ENCODE data around the gene RNU6-1. TPM values are rescaled to one million over a fixed set of nuclear protein-coding genes. Genes with fewer than 3 reads are reported as not detected.

RNU6-1 gene
- total and polyA plus RNA-seq, 7 donors = not detected

DNA sequence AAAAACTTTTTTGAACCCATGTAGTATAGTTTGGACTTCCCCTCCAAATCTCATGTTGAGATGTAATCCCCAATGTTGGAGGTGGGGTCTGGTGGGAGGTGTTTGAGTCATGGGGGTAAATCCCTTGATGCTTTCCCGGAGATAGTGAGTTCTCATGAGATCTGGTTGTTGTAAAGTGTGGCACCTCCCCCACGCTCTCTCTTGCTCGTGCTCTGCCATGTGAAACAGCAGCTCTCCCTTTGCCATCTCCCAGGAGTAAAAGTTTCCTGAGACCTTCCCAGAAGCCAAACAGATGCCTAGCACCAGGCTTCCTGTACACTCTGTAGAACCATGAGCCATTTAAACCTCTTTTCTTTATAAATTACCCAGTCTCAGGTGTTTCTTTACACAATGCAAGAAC, 16.0 kb upstream of the RNU6-1 start:
- TF ChIP-seq EP300 (IDR thresholded peaks at IDR 0.05) = no peak
- no peak for TF ChIP-seq POLR2AphosphoS5 (IDR thresholded peaks at IDR 0.05)
- 70 to 84% methylated on average over 3 of the region's 3 CpGs for WGBS, 2 donors
- intact Hi-C loops (cut with DNase I) = no loop called here

DNA sequence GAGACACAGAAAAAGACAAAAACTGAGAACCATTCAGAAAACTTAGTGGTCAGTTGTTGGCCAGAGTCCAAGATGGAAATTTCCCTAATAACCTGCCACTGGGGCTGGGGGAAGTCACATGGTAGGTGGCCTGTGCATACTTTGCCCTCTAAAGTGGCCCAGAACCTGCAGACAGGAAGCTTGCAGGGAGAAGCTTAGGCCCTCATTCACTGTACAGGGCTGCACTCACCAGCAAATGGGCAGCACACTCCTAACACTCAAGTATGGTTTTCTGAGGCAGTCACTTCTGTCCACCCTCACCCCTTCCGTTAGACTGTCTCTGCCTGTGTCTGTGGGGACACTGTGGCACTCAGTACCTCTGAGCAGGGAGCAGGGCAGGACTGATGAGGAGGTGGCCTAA, 14.5 kb upstream of the RNU6-1 start:
- 94 to 95% methylated on average over 1 of the region's 1 CpG for WGBS, 2 donors
- intact Hi-C loops (cut with DNase I) = no loop called here
- no peaks in the 10 kb centered on the region for H3K36me3 ChIP-seq
- no peak overlapping the region for H3K27ac ChIP-seq
- H3K4me1 ChIP-seq = peaks cover 0 to 31% (median 7%) of the 10 kb centered on the region in 4 donors
- H3K27me3 ChIP-seq = no peaks in the 10 kb centered on the region
- peaks cover 0 to 4% (median 0%) of the 10 kb centered on the region in 4 donors for H3K9me3 ChIP-seq
- TF ChIP-seq, protein P1, sequence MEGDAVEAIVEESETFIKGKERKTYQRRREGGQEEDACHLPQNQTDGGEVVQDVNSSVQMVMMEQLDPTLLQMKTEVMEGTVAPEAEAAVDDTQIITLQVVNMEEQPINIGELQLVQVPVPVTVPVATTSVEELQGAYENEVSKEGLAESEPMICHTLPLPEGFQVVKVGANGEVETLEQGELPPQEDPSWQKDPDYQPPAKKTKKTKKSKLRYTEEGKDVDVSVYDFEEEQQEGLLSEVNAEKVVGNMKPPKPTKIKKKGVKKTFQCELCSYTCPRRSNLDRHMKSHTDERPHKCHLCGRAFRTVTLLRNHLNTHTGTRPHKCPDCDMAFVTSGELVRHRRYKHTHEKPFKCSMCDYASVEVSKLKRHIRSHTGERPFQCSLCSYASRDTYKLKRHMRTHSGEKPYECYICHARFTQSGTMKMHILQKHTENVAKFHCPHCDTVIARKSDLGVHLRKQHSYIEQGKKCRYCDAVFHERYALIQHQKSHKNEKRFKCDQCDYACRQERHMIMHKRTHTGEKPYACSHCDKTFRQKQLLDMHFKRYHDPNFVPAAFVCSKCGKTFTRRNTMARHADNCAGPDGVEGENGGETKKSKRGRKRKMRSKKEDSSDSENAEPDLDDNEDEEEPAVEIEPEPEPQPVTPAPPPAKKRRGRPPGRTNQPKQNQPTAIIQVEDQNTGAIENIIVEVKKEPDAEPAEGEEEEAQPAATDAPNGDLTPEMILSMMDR (IDR thresholded peaks at IDR 0.05) = no peak
- no peak for TF ChIP-seq POLR2AphosphoS5 (IDR thresholded peaks at IDR 0.05)
- TF ChIP-seq POLR2A (IDR thresholded peaks at IDR 0.05) = no peak
- TF ChIP-seq EP300 (IDR thresholded peaks at IDR 0.05) = no peak
- H3K4me3 ChIP-seq = no peak overlapping the region
- no peak for DNase-seq

More for the DNA sequence above, 16.0 kb upstream of the RNU6-1 start:
- no peak overlapping the region for H3K4me3 ChIP-seq
- no peaks in the 10 kb centered on the region for H3K27me3 ChIP-seq
- no peaks in the 10 kb centered on the region for H3K36me3 ChIP-seq
- no peaks in the 10 kb centered on the region for H3K9me3 ChIP-seq
- peaks cover 0 to 26% (median 4%) of the 10 kb centered on the region in 4 donors for H3K4me1 ChIP-seq
- no peak for DNase-seq
- peak overlapping the region in 1 of 4 donors; percentile 38 for H3K27ac ChIP-seq

DNA sequence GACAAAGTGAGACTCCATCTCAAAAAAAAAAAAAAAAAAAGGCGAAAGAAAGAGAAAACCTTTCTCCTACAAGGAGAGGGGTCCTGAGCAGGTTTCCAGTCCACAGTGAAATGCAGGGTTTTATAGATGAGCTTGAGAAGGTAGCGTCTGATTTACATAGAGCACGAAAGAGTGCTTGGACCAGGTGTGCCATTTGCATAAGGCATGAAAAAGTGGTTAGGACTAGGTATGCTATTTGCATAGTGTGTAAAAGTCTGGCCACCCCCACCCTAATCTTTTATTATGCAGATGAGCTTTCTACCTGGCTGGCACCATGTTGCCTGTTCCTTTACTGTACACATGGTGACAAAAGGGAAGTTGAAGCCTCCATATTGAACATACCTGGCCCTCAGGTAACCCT, 13.6 kb upstream of the RNU6-1 start:
- Histone ChIP-seq H3K4me1 (peaks cover 0 to 31% (median 7%) of the 10 kb centered on the region in 4 donors), H3K27me3 (no peaks in the 10 kb centered on the region), H3K27ac (no peak overlapping the region), H3K4me3 (no peak overlapping the region), H3K36me3 (no peaks in the 10 kb centered on the region), H3K9me3 (peaks cover 0 to 6% (median 0%) of the 10 kb centered on the region in 4 donors)
- intact Hi-C loops (cut with DNase I) = no loop called here
- no peak for DNase-seq
- WGBS, 2 donors = 84 to 89% methylated on average over 3 of the region's 3 CpGs
- TF ChIP-seq EP300 (IDR thresholded peaks at IDR 0.05) (no peak), POLR2AphosphoS5 (IDR thresholded peaks at IDR 0.05) (no peak), POLR2A (IDR thresholded peaks at IDR 0.05) (no peak)
- TF ChIP-seq, protein P1 (IDR thresholded peaks at IDR 0.05) = no peak

DNA sequence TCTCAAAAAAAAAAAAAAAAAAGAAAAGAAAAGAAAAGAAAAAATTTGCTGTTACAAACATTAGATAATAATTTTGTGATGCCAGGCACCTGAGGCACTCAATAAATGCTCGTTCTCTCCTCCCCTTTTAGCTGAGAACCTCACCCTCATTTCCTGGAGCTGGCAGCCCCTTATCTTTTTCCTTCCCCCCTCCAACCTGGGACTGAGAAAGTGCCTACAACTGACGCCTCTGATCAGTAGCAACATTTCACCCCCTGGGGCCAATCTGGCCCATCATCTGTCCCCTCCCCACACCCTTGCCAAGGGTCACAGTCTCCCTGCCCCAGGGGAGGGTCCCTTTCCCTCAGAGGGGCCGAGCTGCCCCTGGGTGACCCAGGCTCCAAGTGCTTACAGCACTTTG, 12.6 kb upstream of the RNU6-1 start:
- H3K4me1 ChIP-seq = peaks cover 0 to 34% (median 9%) of the 10 kb centered on the region in 4 donors
- H3K9me3 ChIP-seq = peaks cover 0 to 6% (median 0%) of the 10 kb centered on the region in 4 donors
- no peak overlapping the region for H3K4me3 ChIP-seq
- 81 to 82% methylated on average over 3 of the region's 3 CpGs for WGBS, 2 donors
- H3K27ac ChIP-seq = no peak overlapping the region
- H3K27me3 ChIP-seq = no peaks in the 10 kb centered on the region
- TF ChIP-seq POLR2AphosphoS5 (IDR thresholded peaks at IDR 0.05) (no peak), EP300 (IDR thresholded peaks at IDR 0.05) (no peak), POLR2A (IDR thresholded peaks at IDR 0.05) (no peak)
- TF ChIP-seq, protein P1 (IDR thresholded peaks at IDR 0.05) = no peak
- H3K36me3 ChIP-seq = no peaks in the 10 kb centered on the region
- no peak for DNase-seq
- intact Hi-C loops (cut with DNase I) = no loop called here

DNA sequence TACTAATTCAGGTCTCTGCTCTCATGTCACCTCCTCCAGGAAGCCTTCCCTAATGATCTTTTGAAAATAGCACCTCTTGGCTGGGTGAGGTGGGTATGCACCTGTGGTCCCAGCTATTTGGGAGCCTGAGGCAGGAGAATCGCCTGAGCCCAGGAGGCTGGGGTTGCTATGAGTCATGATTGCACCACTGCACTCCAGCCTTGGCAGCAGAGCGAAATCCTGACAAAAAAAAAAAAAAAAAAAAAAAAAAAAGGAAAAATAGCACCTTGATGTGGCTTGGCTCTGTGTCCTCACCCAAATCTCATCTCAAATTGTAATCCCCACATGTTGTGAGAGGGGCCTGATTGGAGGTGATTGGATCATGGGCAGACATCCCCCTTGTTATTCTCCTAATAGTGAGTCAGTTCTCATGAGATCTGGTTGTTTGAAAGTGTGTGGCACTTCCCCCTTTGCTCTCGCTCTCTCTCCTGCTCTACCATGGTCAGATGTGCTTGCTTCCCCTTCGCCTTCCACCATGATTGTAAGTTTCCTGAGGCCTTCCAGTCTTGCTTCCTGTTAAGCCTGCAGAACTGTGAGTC, 11.2 kb upstream of the RNU6-1 start:
- Histone ChIP-seq H3K27ac (no peak overlapping the region), H3K9me3 (peaks cover 0 to 6% (median 0%) of the 10 kb centered on the region in 4 donors), H3K27me3 (no peaks in the 10 kb centered on the region), H3K36me3 (no peaks in the 10 kb centered on the region), H3K4me3 (no peak overlapping the region), H3K4me1 (peaks cover 0 to 25% (median 8%) of the 10 kb centered on the region in 4 donors)
- intact Hi-C loops (cut with DNase I) = no loop called here
- TF ChIP-seq EP300 (IDR thresholded peaks at IDR 0.05) (no peak), POLR2A (IDR thresholded peaks at IDR 0.05) (no peak), POLR2AphosphoS5 (IDR thresholded peaks at IDR 0.05) (no peak)
- TF ChIP-seq, protein P1 (IDR thresholded peaks at IDR 0.05) = no peak
- peak; percentile 75 for DNase-seq
- WGBS, 2 donors = 71 to 80% methylated on average over 4 of the region's 4 CpGs

Data from sigmoid colon (tissue), 7 donors.